NCI-H146 (cell line): Measurements from ENCODE around the gene PRELID2.
"Not testable (repeated sequence)": the region's sequence is repeated elsewhere in the genome, so short reads cannot be mapped to it uniquely, and the experiment has no call there.

ENCODE experiments used
- DNase-seq: peaks from one replicate; lab custom pipeline; 2025; lab: John Stamatoyannopoulos, UW

PRELID2 gene

DNA sequence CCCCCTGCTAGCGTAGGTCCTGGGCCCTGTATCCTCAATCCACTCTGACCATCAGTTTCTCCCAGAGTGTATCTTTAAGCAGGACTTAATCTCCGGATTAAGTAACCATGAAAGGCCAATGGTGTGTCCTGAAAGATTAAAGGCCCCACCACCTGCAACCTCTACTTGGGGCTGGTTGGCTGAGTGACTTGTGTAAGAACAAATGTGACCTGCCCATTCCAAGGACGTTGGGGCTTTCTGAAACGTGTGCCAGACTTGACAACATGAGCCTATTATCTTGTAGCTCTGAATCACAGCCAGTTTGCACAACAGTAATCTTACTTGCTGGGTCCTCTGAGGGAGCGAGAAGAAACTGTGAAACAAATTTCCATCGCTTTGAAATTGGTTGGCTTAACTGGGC, 3.1 kb upstream of the PRELID2 start:
- DNase-seq: no peak

GRCh38 chr5:145836241-145836640, 1.1 kb upstream of the PRELID2 start:
- not testable (repeated sequence) for DNase-seq

GRCh38 chr5:145835848-145836239, 702 bp upstream of the PRELID2 start:
- no peak for DNase-seq

- DNase-seq: no peak
These were observed 607 bp downstream of the PRELID2 start for GRCh38 chr5:145834554-145834916.

GRCh38 chr5:145833631-145834200, 1.4 kb downstream of the PRELID2 start:
- no peak for DNase-seq

DNA sequence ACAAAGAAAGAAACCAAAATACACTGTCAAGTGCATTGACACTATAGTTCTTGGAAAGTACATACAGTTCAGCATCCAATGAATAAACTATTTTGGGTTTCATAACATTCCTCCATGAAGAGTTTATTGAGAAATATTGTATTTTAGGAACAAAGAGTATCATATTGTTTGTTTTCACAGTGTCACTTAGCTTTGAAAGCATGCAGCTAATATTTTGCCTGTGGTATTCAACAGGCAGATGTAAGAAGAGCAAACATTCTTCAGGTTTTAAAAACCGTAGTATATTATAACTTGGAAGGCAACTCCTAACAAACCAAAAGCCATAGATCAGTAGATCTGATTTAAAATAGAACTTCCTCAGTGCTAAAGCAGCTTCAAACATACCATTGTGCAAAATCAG, 4.5 kb downstream of the PRELID2 start:
- no peak for DNase-seq

DNA sequence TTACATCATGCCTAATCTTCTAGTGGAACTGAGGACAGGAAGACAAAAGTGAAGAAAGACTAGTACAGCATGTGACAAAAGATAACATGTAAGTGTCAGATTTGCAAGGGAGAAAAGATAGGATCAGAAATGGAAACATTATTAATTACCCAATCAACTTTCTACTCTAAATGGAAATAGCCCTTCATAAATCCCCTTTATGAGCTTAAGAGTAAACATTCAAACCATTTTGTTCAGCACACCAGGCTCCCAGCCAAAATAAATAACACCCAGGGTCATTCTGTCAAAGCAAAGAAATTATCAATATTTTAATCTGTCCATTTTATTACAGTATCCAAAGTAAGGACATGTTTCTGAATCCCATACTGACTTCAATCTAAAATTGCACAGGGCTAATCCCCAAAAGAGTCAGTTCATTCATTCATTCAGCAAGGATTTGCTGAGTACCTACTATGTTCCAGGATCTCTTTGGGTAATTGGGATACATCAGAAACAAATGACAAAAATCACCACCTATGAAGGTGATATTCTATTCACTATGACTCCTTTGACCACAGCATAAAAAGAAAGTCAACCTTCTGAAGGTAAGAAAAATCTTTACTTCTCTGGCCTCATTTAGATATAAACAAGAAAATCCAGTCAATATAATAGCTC, 5.3 kb downstream of the PRELID2 start:
- DNase-seq: no peak

GRCh38 chr5:145826895-145827674, 8.1 kb downstream of the PRELID2 start:
- DNase-seq: no peak

DNA sequence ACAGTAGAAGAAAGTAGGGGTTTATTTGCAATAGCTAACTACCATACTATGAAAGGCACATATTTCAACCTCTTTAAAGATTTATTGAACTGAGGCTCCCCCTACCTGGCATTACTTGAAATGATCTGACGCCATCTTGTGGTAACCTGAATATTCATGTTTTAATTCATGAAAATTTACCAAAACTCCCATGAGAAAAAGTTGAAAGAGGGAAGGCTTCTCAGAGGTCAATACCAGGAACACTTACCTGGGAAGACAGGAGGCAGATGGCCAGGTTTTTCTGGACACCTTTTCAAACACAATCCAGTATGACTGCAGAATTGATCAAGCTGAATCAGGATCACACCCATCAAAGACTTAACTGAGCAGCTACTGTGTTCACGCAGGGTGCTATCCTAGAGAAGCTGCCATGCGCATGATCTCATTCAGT, 9.4 kb downstream of the PRELID2 start:
- DNase-seq: peak; percentile 4

GRCh38 chr5:145824040-145824439, 11.1 kb downstream of the PRELID2 start:
- no peak for DNase-seq

DNA sequence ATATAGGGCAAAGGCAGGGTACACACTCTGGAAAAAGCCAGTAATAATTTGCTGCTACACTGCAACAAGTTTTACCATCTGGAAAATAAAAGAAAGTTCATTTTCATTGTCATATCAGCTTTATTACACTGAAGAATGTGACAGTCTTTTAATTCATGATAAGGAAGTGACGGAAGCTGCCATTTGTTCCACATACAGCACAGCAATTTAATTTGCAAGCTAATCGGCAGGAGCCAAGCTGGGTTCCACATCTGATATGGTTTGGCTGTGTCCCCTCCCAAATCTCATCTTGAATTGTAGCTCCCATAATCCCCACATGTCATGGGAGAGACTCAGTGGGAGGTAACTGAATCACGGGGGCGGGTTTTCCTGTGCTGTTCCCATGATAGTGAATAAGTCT, 16.5 kb downstream of the PRELID2 start:
- no peak for DNase-seq

- no peak for DNase-seq
These were observed 22.3 kb downstream of the PRELID2 start for GRCh38 chr5:145812877-145813276.

DNA sequence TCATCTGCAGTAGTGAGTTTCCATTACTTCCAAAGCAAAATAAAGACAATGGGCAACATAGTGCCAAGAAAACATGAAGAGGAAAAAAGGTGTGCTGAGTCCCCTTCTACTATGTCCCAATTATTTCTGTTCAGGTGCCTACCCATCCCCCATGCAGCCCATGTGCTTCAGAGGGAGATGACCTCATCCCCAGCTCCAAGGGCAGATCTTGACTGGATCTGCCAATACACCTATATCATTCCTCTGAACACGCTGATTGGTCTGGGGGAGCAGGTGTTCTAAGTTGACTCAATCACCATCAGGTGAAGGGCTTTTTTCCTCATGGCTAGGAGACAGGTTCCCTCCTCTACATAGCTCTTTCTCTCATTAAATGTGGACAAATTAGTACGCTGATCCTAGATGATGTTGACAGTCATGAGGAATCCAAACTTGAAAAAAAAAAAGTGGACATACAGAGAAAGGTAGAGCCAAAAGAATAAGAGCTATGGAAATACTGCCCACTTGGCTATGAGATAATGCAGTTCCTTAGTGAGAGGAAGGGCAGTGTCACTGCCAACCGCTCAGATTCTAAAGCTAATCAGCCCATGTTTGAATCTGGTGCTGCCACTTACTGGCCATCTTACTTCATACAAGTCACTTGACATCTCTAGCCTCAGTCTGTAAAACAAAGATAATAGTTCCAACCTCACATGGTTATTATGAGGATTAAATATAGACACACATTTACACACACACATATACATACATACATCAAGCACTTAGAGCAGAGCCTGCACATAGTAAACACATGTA, 23.1 kb downstream of the PRELID2 start:
- DNase-seq: no peak

GRCh38 chr5:145806923-145807322, 28.2 kb downstream of the PRELID2 start:
- DNase-seq: no peak

- DNase-seq: no peak
These were observed 29.3 kb downstream of the PRELID2 start for GRCh38 chr5:145805819-145806218.

GRCh38 chr5:145804701-145805100, 30.4 kb downstream of the PRELID2 start:
- DNase-seq: no peak

DNA sequence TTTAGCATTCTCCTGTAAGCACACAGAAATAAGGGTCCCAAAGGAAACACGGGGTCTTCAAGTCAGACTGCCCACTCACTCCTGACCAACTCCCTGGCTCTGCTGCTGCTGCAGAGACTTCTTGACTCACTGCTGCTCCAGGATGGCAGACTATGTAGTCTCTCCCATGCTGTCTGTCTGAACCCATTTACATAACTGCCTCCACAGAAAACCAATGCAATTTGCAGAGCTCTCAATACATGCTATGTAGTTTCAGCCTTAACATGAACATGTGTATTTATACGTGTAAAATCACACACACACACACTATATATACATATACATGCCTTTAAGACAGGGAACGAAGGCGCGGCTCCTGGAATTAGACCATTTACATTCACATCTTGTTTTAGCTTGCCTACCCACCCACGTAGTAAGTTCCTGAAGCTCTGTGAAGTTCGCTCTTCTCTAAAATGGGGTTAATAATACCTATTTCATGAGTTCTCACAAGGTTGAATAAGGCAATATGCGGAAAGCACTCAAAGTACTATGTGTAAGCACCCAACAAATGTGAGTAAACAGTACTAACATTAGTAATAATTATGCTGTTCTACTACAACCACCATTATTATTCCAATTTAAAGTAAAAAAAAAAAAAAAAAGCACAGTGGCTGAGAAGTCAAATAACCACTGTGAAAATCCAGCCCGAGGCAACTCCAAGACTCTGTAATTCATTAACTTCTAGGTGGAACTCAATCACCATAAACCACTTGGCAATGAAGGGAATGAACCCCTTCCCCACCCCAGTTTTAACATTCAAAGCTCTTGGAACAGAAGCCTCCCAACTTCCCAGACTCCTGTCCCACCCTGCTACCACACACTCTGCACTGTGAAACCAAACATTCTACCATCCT, 31.8 kb downstream of the PRELID2 start:
- DNase-seq: no peak

DNA sequence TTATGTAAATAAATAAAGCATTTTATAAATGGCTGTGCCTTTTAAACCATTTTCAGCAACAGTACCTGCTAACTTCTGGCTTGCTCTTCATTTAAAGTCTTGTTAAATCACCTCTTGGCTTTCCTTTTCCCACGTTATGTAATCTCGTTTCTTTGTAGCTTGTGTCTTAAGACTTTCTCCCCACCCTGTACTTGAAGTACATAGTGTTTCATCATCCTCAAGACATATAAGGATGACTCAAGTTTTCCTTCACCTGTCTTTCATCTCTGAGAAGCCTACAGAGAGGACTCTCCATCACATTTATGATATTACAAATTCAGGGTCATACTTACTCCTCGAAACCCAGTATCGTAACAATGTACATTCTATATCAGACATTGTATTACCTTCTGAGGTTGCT, 33.9 kb downstream of the PRELID2 start:
- no peak for DNase-seq

- no peak for DNase-seq
These were observed 35.0 kb downstream of the PRELID2 start for GRCh38 chr5:145800181-145800580.

- not testable (repeated sequence) for DNase-seq
These were observed 36.6 kb downstream of the PRELID2 start for GRCh38 chr5:145798503-145798902.

- no peak for DNase-seq
These were observed 37.8 kb downstream of the PRELID2 start for GRCh38 chr5:145797336-145797735.

- DNase-seq: no peak
These were observed 38.8 kb downstream of the PRELID2 start for GRCh38 chr5:145796318-145796717.
